SK-N-MC (cell line): ENCODE data around the gene USP35.

Experiments used
- DNase-seq: peaks from one replicate; pipeline ENCODE4 v3.0.0-alpha.2; 2011; ENCODE audit warnings: low read depth, low spot score
- H3K27ac ChIP-seq: fragments of 200-600 bp; sonication (generic); 2 replicates; pipeline ENCODE4 v1.5.1; 2016; ENCODE audit warnings: mixed run types
- H3K36me3 ChIP-seq: fragments of 200-600 bp; sonication (generic); 2 replicates; pipeline ENCODE4 v1.6.1; 2017; ENCODE audit warnings: antibody characterized with exemption, low read length, mixed read lengths; ENCODE audit not compliant: insufficient read depth
- H3K4me3 ChIP-seq: fragments of 200-600 bp; sonication (generic); 2 replicates; pipeline ENCODE4 v1.5.1; 2016
- H3K9ac ChIP-seq: fragments of 200-600 bp; sonication (generic); 2 replicates; pipeline ENCODE4 v1.8.0; 2017; ENCODE audit warnings: mixed run types, mixed read lengths; ENCODE audit not compliant: insufficient read length
- H3K9me3 ChIP-seq: fragments of 200-600 bp; sonication (generic); 2 replicates; pipeline ENCODE4 v1.6.1; 2017; ENCODE audit warnings: low read depth, mild to moderate bottlenecking, antibody characterized with exemption, low read length, moderate library complexity, mixed read lengths
- EZH2 ChIP-seq: fragments of 200-600 bp; sonication (generic); IDR thresholded peaks from one replicate; pipeline ENCODE4 v1.6.1; 2017; ENCODE audit warnings: antibody characterized with exemption
- FOXP2 ChIP-seq: optimal IDR thresholded peaks from 2 replicates; pipeline ENCODE3; 2011; ENCODE audit warnings: mild to moderate bottlenecking, moderate library complexity; ENCODE audit not compliant: insufficient read depth; ENCODE audit errors: extremely low read length, control extremely low read depth
- POLR2AphosphoS5 ChIP-seq: IDR thresholded peaks from 2 replicates; pipeline ENCODE4 v1.6.1; 2012; ENCODE audit warnings: mild to moderate bottlenecking, low read depth, low read length, borderline replicate concordance

Gene USP35

GRCh38 chr11:78200553-78200952 lies 11.8 kb downstream of the USP35 start:
- no peak for TF ChIP-seq POLR2AphosphoS5
- Histone ChIP-seq H3K4me3 (no peak overlapping the region), H3K9ac (no peak overlapping the region), H3K9me3 (no peaks in the 10 kb centered on the region), H3K36me3 (no peaks in the 10 kb centered on the region), H3K27ac (no peak overlapping the region)
- no peak for DNase-seq

DNA sequence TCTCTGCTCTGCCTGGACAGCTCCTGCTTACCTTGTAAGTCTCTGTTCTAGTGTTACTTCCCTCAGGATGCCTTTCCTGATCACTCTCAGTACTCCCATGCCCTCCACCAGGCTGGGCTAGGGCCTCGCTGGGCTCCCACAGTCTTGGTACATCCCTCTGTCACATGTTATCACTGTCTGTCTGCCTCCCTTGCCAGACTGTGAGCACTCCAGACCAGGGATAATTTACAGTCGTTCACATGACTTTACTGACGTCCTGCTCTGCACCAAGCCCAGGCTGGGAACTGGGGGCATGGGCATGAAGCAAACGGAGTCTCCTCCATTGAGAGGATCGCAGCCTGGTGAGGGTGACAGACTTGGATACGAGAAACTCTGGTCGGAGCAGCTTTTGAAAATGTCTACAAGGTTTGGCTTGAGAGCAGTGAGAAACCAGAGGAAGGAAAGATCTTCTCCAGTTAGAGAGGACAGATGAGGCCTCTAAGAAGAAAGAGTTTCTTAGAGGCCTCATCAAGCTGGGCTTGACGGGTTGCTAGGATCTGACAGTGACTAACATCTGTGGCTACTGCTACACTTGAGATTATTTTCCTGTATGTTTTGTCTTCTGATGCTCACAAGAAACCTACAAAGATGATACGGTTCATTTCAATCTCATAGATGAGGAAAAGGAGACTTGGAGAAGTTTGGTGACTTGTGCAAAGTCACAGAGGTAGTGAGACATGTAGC lies 12.5 kb downstream of the USP35 start:
- DNase-seq = no peak
- H3K4me3 ChIP-seq = no peak overlapping the region
- no peak overlapping the region for H3K9ac ChIP-seq
- TF ChIP-seq POLR2AphosphoS5 (no peak), EZH2 (no peak), FOXP2 (no peak)
- no peaks in the 10 kb centered on the region for H3K9me3 ChIP-seq
- H3K27ac ChIP-seq = no peak overlapping the region
- no peaks in the 10 kb centered on the region for H3K36me3 ChIP-seq

- no peak overlapping the region for H3K27ac ChIP-seq
These were observed 14.0 kb downstream of the USP35 start for GRCh38 chr11:78202733-78203167.

DNA sequence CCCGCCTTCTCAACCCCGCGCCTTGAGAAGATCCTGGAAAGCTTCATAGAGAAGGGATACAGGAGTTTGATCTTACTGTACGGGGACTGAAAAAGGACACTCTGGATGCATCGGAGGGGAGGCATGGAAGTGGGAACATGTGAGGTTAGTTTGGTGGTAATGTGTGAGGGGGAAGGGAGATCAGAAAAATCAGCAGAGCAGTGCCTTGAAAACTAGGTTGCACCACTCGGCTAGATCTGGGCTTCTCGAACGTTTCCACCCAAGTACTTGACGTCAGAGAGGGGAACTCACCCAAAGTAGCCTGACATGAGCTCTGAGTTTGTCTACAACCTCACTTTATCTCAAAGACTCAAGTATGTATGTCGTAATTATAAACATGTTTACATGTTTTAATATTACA lies 14.5 kb downstream of the USP35 start:
- Histone ChIP-seq H3K36me3 (no peaks in the 10 kb centered on the region), H3K4me3 (no peak overlapping the region), H3K9me3 (no peaks in the 10 kb centered on the region), H3K9ac (no peak overlapping the region), H3K27ac (no peak overlapping the region)
- DNase-seq = no peak
- TF ChIP-seq EZH2 (no peak), FOXP2 (no peak), POLR2AphosphoS5 (no peak)

More at GRCh38 chr11:78202733-78203167, 14.0 kb downstream of the USP35 start:
- Histone ChIP-seq H3K4me3 (no peak overlapping the region), H3K9ac (no peak overlapping the region), H3K36me3 (no peaks in the 10 kb centered on the region), H3K9me3 (no peaks in the 10 kb centered on the region)
- no peak for DNase-seq
- no peak for TF ChIP-seq POLR2AphosphoS5
- no peak for TF ChIP-seq EZH2
- no peak for TF ChIP-seq FOXP2

DNA sequence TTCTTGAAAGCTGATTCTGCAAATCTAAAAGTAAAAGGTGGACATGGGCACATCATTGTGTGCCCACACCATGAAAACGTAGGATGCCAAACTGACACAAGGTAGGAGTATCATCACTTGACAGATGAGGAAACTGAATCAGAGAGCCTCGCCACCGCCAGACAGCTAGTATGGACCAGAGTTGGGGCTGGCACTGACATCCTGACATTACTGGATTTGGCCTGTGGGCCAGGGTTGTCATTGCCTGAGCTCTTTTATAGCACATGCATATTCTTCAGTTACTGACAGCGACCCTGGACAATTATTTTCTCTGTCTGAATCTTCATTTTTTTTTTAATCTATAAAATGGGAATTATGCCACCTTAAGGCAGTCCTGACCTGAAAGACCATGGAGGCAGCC lies 16.5 kb downstream of the USP35 start:
- Histone ChIP-seq H3K27ac (no peak overlapping the region), H3K4me3 (no peak overlapping the region), H3K36me3 (no peaks in the 10 kb centered on the region), H3K9me3 (no peaks in the 10 kb centered on the region), H3K9ac (no peak overlapping the region)
- no peak for DNase-seq
- TF ChIP-seq POLR2AphosphoS5 = no peak
- TF ChIP-seq EZH2 = no peak
- TF ChIP-seq FOXP2 = no peak

- no peak for TF ChIP-seq POLR2AphosphoS5
- no peak for TF ChIP-seq FOXP2
- TF ChIP-seq EZH2 = no peak
- H3K9ac ChIP-seq = no peak overlapping the region
- DNase-seq = no peak
- H3K9me3 ChIP-seq = no peaks in the 10 kb centered on the region
- no peak overlapping the region for H3K27ac ChIP-seq
- no peaks in the 10 kb centered on the region for H3K36me3 ChIP-seq
- no peak overlapping the region for H3K4me3 ChIP-seq
These were observed 17.0 kb downstream of the USP35 start for GRCh38 chr11:78205691-78206090.

- TF ChIP-seq FOXP2 = no peak
- no peak for TF ChIP-seq POLR2AphosphoS5
- TF ChIP-seq EZH2 = no peak
- no peak overlapping the region for H3K4me3 ChIP-seq
- no peak for DNase-seq
- no peak overlapping the region for H3K27ac ChIP-seq
- no peaks in the 10 kb centered on the region for H3K9me3 ChIP-seq
- H3K9ac ChIP-seq = no peak overlapping the region
- no peaks in the 10 kb centered on the region for H3K36me3 ChIP-seq
These were observed 19.0 kb downstream of the USP35 start for GRCh38 chr11:78207532-78208256.

DNA sequence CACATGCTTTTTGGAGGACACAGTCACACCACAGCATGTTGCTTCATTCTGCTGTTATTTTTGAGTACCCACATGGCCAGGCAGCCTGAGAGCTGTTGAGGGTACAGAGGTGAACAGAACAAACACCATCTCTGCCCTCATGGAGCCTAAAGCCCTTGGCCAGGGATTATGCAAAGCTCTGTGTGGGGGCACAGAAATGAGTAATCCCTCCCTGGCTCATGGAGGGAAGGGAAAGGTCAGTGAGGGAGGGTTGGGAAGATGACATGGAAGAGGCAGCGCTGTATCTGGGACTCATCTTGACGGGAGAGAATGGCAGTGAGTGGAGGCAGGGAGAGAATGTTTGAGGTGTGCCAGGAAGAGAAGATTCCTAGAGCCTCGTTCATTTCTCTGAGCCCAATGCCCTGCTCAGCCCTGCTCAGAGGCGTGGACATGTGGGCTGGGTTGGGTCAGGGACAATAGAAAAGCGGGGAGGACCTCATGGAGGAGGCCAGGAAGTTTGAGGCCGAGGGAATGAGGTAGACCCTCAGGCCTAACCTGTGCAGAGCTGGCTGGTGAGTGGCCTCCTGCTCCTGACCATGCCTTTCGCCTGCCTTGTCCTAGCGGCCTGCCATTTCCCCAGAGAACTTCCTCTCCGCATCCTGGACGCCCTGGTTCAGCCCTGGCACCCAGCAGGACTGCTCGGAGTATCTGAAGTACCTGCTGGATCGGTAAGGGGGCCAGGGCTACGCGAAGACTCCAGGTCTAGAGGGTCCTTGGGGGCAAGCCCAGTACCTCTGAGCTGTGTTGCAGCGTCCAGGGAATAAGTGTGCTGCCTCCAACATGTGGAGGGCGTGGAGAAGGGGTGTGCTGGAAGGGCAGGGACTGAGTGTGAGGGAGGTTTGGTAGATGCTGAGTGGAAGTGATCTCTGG lies 19.8 kb downstream of the USP35 start:
- TF ChIP-seq EZH2 = no peak
- DNase-seq = no peak
- Histone ChIP-seq H3K9ac (no peak overlapping the region), H3K9me3 (no peaks in the 10 kb centered on the region), H3K4me3 (no peak overlapping the region), H3K36me3 (no peaks in the 10 kb centered on the region), H3K27ac (no peak overlapping the region)
